ENCODE results near the gene TIMM9.
"Not testable (repeated sequence)": the region's sequence is repeated elsewhere in the genome, so short reads cannot be mapped to it uniquely, and the experiment has no call there.

TIMM9 gene

DNA sequence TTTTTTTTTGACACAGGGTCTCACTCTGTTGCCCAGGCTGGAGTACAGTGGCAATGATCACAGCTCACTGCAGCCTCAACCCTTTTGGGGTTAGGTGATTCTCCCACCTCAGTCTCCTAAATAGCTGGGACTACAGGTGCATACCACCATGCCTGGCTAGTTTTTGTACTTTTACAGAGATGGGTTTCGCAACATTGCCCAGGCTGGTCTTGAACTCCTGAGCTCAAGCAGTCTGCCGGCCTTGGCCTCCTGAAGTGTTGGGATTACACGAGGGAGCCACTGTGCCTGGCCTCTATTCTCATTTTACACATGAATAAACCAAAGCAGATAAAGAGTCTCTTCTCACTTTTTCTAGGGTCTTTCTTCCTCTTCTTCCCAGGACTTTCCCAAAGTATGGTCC is 28.4 kb downstream of the TIMM9 start:
- no peak for DNase-seq (ENCODE audit: low spot score)

DNA sequence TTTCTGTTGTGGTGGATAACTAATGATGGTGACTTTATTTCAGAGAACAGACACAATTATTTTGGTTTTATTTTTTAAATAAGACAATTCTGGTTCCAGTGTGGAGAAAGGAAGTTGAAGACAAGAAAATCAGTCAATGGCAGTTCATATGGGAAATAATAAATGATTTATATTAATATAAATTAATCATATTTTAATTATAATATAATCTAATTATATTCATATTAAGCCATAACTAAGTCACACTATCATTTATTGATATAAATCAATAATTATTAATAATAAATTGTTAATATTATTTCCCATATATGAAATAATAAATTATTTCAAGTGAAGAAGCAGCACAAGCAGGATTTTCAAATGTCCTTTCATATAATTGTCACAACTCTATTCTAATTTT is 28.8 kb downstream of the TIMM9 start:
- DNase-seq (ENCODE audit: low spot score): no peak

DNA sequence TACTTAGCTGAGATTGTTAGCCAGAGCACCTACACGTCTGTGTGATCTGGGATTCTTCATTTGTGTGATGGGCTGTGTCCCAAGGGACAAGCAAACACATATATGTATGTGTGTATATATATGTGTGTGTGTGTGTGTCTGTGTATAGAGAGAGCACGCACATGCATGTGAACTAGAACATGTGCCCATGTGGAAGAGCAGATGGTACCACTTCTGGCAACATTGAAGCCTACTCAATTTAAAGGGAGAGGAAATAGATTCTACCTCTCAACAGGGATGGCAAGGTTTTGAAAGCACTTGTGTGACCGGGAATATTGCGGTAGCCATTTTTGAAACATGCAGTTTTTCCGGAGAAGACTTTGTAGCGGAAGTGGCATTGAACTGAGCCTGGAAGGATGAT is 30.2 kb downstream of the TIMM9 start:
- DNase-seq (ENCODE audit: low spot score): no peak

- DNase-seq (ENCODE audit: low spot score): no peak
Observed at GRCh38 chr14:58395812-58396788, 31.2 kb downstream of the TIMM9 start, which contains the start of gene TOMM20L. Gene TOMM20L (plus strand): TSS chr14:58395930. CDS start chr14:58395958, 28 bp downstream.

GRCh38 chr14:58395562-58395811 is 31.8 kb downstream of the TIMM9 start:
- no peak for DNase-seq (ENCODE audit: low spot score)

GRCh38 chr14:58390830-58391229 is 36.5 kb downstream of the TIMM9 start:
- no peak for DNase-seq (ENCODE audit: low spot score)

DNA sequence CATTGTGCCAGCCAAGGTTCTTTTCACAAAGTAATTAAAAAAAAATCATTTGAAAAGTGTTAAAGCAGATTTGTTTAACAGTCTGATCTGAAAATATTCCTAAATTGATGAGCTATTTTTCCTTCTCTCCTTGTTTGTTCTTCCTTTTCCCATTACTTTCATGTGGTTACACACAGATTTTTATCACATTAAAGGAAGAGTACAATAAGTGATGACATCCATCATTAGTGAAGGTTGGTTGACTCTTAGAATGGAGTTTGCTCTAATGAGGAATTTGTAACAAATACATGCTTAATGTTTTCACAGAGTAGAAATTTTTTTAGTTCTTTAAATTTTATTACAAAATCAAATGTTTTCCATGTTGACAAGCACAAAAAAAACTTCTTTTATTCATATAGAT is 50.5 kb downstream of the TIMM9 start:
- DNase-seq (ENCODE audit: low spot score): no peak

DNA sequence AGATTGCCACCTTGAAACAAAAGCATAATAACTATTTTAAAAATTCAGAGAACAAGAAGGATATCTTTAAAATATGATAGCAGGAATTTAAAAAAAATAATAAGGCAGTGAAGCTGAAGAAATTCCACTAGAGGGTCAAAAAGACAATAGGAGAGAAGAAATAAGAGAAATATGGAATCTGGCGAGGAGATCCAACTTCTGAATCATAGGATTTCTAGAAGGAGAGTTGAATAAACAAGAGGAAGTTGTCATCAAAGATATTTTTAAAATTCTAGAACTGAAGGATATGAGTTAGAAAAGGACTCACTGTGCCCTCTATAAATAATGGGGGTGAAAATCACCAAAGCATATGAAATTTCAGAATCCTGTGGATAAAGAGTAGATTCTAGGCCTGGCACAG is 58.4 kb downstream of the TIMM9 start:
- no peak for DNase-seq (ENCODE audit: low spot score)

- no peak for DNase-seq (ENCODE audit: low spot score)
Observed at GRCh38 chr14:58367296-58367695, 60.0 kb downstream of the TIMM9 start.

DNA sequence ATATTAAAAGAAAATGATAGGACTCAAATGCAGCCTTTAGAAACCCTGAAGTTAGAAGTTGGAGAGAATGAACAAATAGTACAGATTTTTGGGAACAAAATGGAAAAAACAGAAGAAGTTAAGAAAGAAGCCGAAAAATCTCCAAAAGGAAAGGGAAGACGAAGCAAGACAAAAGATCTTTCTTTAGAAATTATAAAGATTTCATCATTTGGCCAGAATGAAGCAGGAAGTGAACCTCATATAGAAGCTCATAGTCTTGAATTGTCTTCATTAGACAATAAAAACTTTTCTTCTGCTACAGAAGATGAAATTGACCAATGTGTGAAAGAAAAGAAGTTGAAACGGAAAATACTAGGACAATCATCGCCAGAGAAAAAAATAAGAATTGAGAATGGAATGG is 63.0 kb downstream of the TIMM9 start:
- no peak for DNase-seq (ENCODE audit: low spot score)

DNA sequence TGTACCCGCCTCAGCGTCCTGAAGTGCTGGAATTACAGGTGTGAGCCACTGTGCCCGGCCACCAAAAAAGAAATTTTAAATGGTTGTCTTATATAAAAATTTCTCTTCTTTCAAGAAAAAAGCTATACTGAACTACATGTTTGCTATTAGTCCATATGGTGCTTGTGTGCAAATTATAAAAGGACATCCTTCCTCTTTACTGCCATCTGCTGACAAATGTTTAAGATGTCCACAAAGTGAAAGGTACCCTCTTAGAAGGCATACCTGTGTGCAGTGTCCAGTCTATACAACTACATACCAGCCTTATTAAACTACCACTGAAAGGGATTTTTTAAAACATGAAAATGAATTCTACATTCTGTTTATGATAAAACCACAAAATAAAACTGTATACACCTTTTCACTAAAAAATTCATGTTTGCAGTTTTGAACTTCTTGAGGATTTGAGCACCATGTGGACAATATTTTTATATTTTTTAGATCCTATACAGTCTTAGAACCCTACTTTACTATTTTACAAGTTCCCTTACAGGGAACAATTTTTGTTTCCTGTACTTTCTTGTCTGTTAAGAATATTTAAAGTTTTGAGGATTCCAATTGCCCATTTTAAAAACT is 64.4 kb downstream of the TIMM9 start:
- peak; percentile 13 for DNase-seq (ENCODE audit: low spot score)

DNA sequence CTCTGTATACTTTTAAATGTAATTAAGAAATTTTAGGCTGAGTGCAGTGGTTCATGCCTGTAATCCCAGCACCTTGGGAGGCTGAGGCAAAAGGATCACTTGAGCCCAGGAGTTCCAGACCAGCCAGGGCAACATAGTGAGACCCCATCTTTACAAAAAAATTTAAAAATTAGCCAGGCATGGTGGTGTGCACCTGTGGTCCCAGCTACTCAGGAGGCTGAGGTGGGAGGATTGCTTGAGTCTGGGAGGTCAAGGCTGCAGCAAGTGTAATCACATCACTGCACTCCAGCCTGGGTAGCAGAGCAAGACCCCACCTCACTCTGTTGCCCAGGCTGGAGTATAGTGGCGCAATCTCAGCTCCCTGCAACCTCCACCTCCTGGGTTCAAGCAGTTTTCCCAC is 65.1 kb downstream of the TIMM9 start:
- not testable (repeated sequence) for DNase-seq (ENCODE audit: low spot score)

Small RNA genes lying within 50 kb of the gene (small RNA-seq; reads per million reads assigned to genes)
- gene HSBP1P1 (0 to 0.03 reads per million in 2 experiments), gene RF00019 (0 reads per million in 2 experiments)
